ENCODE data around the gene C4orf50. TPM values are rescaled to one million over a fixed set of nuclear protein-coding genes. Genes with fewer than 3 reads are reported as not detected.

Gene C4orf50
- total and polyA plus RNA-seq, 4 donors, result under 0.01 to 0.17 TPM; not detected in 2

GRCh38 chr4:5888222-5889001 is 129.8 kb downstream of the C4orf50 start (continued):
- TF ChIP-seq RAD21 (IDR thresholded peaks at IDR 0.05), result no peak
- TF ChIP-seq FOXA1 (IDR thresholded peaks at IDR 0.05), result no peak
- TF ChIP-seq RXRA (IDR thresholded peaks at IDR 0.05), result no peak
- no peak for TF ChIP-seq HNF4G (IDR thresholded peaks at IDR 0.05)
- TF ChIP-seq YY1 (IDR thresholded peaks at IDR 0.05), result no peak
- TF ChIP-seq NR2F2 (IDR thresholded peaks at IDR 0.05), result no peak
- TF ChIP-seq MAX (IDR thresholded peaks at IDR 0.05), result no peak
- no peak for TF ChIP-seq GABPA (IDR thresholded peaks at IDR 0.05 in 1 of 2, conservative IDR thresholded peaks at IDR 0.05 in 1 of 2)

DNA sequence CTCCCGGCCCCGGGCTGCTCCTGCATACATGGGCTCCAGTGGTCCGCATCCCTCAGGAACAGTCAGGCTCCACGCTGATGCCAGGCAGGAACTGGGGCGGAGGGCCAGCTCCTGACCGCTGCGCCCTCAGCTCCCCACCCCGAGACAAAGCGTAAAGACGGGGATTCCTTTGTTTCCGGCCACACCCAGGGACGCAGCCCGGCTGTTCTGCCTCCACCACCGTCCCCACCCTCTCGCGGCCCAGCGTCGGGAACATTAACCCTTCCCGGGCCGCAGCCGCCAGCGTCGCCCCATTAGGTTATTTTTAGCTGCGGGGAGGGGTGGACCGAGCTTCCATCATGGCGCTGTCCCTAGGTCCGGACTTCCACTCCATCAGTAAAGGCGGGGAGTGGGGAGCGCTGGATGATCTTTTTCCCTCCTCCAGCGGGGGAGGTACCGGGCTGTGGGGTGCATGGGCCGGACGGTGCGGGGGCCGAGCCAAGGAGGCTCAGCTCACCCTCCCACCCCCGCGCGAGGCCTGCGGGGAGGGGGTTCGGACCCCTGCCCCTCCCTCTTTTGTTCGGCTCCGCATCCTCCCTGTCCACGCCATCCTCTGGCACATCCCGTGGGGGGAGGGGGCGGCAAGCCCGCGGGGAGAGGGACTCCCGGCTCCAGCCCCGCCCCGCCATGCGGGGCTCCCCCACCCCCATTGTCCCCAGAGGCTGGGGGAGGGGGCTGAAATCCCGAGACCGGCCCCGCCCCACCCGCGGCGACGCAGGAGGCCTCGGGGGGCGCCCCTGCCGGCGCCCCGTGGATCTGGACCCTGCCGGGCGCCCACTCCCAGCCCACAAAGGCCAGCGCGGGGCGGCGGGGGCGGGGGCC is 130.6 kb downstream of the C4orf50 start:
- DNase-seq (ENCODE audit: low spot score), result no peak
- H3K9me3 ChIP-seq (ENCODE audit: control insufficient read depth in 4 of 4, low read length in 3 of 4), result no peaks in the 10 kb centered on the region
- no peak for TF ChIP-seq EGR1 (IDR thresholded peaks at IDR 0.05; ENCODE audit: low read depth in 2 of 2)
- no peak for TF ChIP-seq RAD21 (IDR thresholded peaks at IDR 0.05)
- no peak for TF ChIP-seq YY1 (IDR thresholded peaks at IDR 0.05)
- no peak for TF ChIP-seq MAX (IDR thresholded peaks at IDR 0.05)
- TF ChIP-seq, protein P1, sequence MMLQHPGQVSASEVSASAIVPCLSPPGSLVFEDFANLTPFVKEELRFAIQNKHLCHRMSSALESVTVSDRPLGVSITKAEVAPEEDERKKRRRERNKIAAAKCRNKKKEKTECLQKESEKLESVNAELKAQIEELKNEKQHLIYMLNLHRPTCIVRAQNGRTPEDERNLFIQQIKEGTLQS (IDR thresholded peaks at IDR 0.05), result no peak
- TF ChIP-seq, protein P2, sequence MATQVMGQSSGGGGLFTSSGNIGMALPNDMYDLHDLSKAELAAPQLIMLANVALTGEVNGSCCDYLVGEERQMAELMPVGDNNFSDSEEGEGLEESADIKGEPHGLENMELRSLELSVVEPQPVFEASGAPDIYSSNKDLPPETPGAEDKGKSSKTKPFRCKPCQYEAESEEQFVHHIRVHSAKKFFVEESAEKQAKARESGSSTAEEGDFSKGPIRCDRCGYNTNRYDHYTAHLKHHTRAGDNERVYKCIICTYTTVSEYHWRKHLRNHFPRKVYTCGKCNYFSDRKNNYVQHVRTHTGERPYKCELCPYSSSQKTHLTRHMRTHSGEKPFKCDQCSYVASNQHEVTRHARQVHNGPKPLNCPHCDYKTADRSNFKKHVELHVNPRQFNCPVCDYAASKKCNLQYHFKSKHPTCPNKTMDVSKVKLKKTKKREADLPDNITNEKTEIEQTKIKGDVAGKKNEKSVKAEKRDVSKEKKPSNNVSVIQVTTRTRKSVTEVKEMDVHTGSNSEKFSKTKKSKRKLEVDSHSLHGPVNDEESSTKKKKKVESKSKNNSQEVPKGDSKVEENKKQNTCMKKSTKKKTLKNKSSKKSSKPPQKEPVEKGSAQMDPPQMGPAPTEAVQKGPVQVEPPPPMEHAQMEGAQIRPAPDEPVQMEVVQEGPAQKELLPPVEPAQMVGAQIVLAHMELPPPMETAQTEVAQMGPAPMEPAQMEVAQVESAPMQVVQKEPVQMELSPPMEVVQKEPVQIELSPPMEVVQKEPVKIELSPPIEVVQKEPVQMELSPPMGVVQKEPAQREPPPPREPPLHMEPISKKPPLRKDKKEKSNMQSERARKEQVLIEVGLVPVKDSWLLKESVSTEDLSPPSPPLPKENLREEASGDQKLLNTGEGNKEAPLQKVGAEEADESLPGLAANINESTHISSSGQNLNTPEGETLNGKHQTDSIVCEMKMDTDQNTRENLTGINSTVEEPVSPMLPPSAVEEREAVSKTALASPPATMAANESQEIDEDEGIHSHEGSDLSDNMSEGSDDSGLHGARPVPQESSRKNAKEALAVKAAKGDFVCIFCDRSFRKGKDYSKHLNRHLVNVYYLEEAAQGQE (IDR thresholded peaks at IDR 0.05), result no peak
- no peak for TF ChIP-seq GABPA (IDR thresholded peaks at IDR 0.05 in 1 of 2, conservative IDR thresholded peaks at IDR 0.05 in 1 of 2)
- no peak for TF ChIP-seq RXRA (IDR thresholded peaks at IDR 0.05)
- TF ChIP-seq FOXA2 (IDR thresholded peaks at IDR 0.05), result no peak
- no peak for TF ChIP-seq JUND (IDR thresholded peaks at IDR 0.05)
- TF ChIP-seq ZBTB33 (IDR thresholded peaks at IDR 0.05), result no peak
- no peak for TF ChIP-seq SP1 (IDR thresholded peaks at IDR 0.05)
- TF ChIP-seq HNF4A (conservative IDR thresholded peaks at IDR 0.05), result no peak
- TF ChIP-seq HNF4G (IDR thresholded peaks at IDR 0.05), result no peak
- no peak for TF ChIP-seq FOXA1 (IDR thresholded peaks at IDR 0.05)
- no peak for TF ChIP-seq NR2F2 (IDR thresholded peaks at IDR 0.05)
- H3K27ac ChIP-seq (ENCODE audit: low read depth in 1 of 2, low read length in 2 of 2), result no peak overlapping the region
- no peak overlapping the region for H3K9ac ChIP-seq (ENCODE audit: low read depth in 1 of 2, low read length in 2 of 2)
- H3K4me3 ChIP-seq (ENCODE audit: low read depth in 1 of 3, low read length in 3 of 3), result peak overlapping the region in 1 of 3 donors; percentile 5
- peaks cover 0 to 8% (median 2%) of the 10 kb centered on the region in 4 donors for H3K4me1 ChIP-seq (ENCODE audit: control insufficient read depth in 4 of 4, insufficient read depth in 4 of 4, low read length in 3 of 4)
- WGBS, result 3% methylated on average over 70 of the region's 70 CpGs
- H3K27me3 ChIP-seq (ENCODE audit: control insufficient read depth in 4 of 4, insufficient read depth in 4 of 4, low read length in 3 of 4), result peaks cover 5 to 19% (median 17%) of the 10 kb centered on the region in 4 donors
- H3K36me3 ChIP-seq (ENCODE audit: control insufficient read depth in 4 of 4, insufficient read depth in 3 of 4, low read depth in 1 of 4, low read length in 3 of 4), result no peaks in the 10 kb centered on the region
